GM23338 (cell line): ENCODE measurements around the gene OR2A25. TPM values are rescaled to one million over a fixed set of nuclear protein-coding genes. Genes with fewer than 3 reads are reported as not detected.

Experiments used
- ATAC-seq: fragments of 200-7000 bp; cut with Tn5 transposase; 3 replicates; pipeline ENCODE4 v1.9.1; 2020
- DNase-seq: peaks from one replicate; pipeline ENCODE4 v3.0.0-alpha.2; 2015; ENCODE audit warnings: low spot score
- H2AFZ ChIP-seq: fragments of 200-600 bp; sonication (generic); 2 replicates; pipeline ENCODE4 v1.8.0; 2016; ENCODE audit warnings: antibody characterized with exemption, mild to moderate bottlenecking, moderate library complexity
- H3F3A ChIP-seq: fragments of 200-600 bp; sonication (generic); replicated peaks from 2 replicates; pipeline ENCODE4 v1.8.0; 2017; ENCODE audit warnings: antibody characterized with exemption, mixed run types, low read depth
- H3K27ac ChIP-seq: fragments of 200-600 bp; sonication (generic); 2 replicates; pipeline ENCODE4 v1.6.1; 2016; ENCODE audit warnings: low read depth
- H3K27me3 ChIP-seq: fragments of 200-600 bp; sonication (generic); 2 replicates; pipeline ENCODE4 v1.8.0; 2016; ENCODE audit warnings: mild to moderate bottlenecking, mixed run types, moderate library complexity; ENCODE audit not compliant: insufficient read depth
- H3K36me3 ChIP-seq: fragments of 200-600 bp; sonication (generic); 2 replicates; pipeline ENCODE4 v1.8.0; 2016; ENCODE audit warnings: mild to moderate bottlenecking; ENCODE audit not compliant: insufficient read depth
- H3K4me1 ChIP-seq: fragments of 200-600 bp; sonication (generic); 2 replicates; pipeline ENCODE4 v1.8.0; 2016; ENCODE audit warnings: mild to moderate bottlenecking, moderate library complexity; ENCODE audit not compliant: insufficient read depth
- H3K4me2 ChIP-seq: fragments of 200-600 bp; sonication (generic); 2 replicates; pipeline ENCODE4 v1.7.1; 2017; ENCODE audit warnings: mixed run types
- H3K4me3 ChIP-seq: fragments of 200-600 bp; sonication (generic); 2 replicates; pipeline ENCODE4 v1.6.1; 2016; ENCODE audit warnings: mixed run types
- H3K79me2 ChIP-seq: fragments of 200-600 bp; sonication (generic); replicated peaks from 2 replicates; pipeline ENCODE4 v1.8.0; 2017; ENCODE audit warnings: mild to moderate bottlenecking; ENCODE audit not compliant: insufficient read depth
- H3K9me2 ChIP-seq: fragments of 200-600 bp; sonication (generic); 2 replicates; pipeline ENCODE4 v1.8.0; 2017; ENCODE audit not compliant: insufficient read depth
- H4K20me1 ChIP-seq: fragments of 200-600 bp; sonication (generic); replicated peaks from 2 replicates; pipeline ENCODE4 v1.8.0; 2017; ENCODE audit warnings: mild to moderate bottlenecking; ENCODE audit not compliant: insufficient read depth
- H3K27ac Mint-ChIP-seq: 2 replicates; pipeline ENCODE4 v1.8.0; 2020; ENCODE audit warnings: inconsistent platforms, mild to moderate bottlenecking, moderate library complexity, mixed read lengths
- H3K27me3 Mint-ChIP-seq: 3 replicates; pipeline ENCODE4 v1.8.0; 2022; ENCODE audit warnings: low read depth, mild to moderate bottlenecking, moderate library complexity, mixed read lengths, inconsistent platforms; ENCODE audit not compliant: insufficient read depth, poor library complexity
- H3K36me3 Mint-ChIP-seq: 3 replicates; pipeline ENCODE4 v1.8.0; 2021; ENCODE audit warnings: low read depth, mild to moderate bottlenecking, inconsistent platforms, moderate library complexity, mixed read lengths
- H3K4me1 Mint-ChIP-seq: 3 replicates; pipeline ENCODE4 v1.8.0; 2020; ENCODE audit warnings: mild to moderate bottlenecking, inconsistent platforms, mixed read lengths
- H3K4me3 Mint-ChIP-seq: 3 replicates; pipeline ENCODE4 v1.8.0; 2021; ENCODE audit warnings: moderate library complexity, mild to moderate bottlenecking, inconsistent platforms, mixed read lengths
- H3K9me3 Mint-ChIP-seq: 3 replicates; pipeline ENCODE4 v1.8.0; 2020; ENCODE audit warnings: moderate library complexity, mild to moderate bottlenecking, inconsistent platforms, mixed read lengths
- CREB1 ChIP-seq: fragments of 250-450 bp; sonication (Bioruptor Pico); IDR thresholded peaks from 2 replicates; pipeline ENCODE4 v1.5.0; 2020; ENCODE audit warnings: low read depth, mild to moderate bottlenecking, moderate library complexity
- EZH2 ChIP-seq: fragments of 200-600 bp; sonication (generic); IDR thresholded peaks from one replicate; pipeline ENCODE4 v1.8.0; 2017; ENCODE audit warnings: antibody characterized with exemption, mild to moderate bottlenecking, low read depth; ENCODE audit not compliant: unreplicated experiment
- EZH2phosphoT487 ChIP-seq: fragments of 200-600 bp; sonication (generic); IDR thresholded peaks from one replicate; pipeline ENCODE4 v1.8.1; 2018; ENCODE audit warnings: antibody characterized with exemption; ENCODE audit not compliant: unreplicated experiment
- JUNB ChIP-seq: IDR thresholded peaks from one replicate; pipeline ENCODE4 v1.6.1; 2016; ENCODE audit warnings: antibody characterized with exemption; ENCODE audit not compliant: unreplicated experiment
- NANOG ChIP-seq: IDR thresholded peaks from 2 replicates; pipeline ENCODE4 v1.6.1; 2016; ENCODE audit warnings: antibody characterized with exemption, borderline replicate concordance
- POLR2AphosphoS5 ChIP-seq: IDR thresholded peaks from 2 replicates; pipeline ENCODE4 v1.6.1; 2016; ENCODE audit warnings: antibody characterized with exemption, low read depth
- STAT1 ChIP-seq: IDR thresholded peaks from one replicate; pipeline ENCODE4 v1.6.1; 2016; ENCODE audit warnings: antibody characterized with exemption; ENCODE audit not compliant: unreplicated experiment
- ZNF114 ChIP-seq: fragments of 250-450 bp; sonication (Bioruptor Pico); IDR thresholded peaks from 2 replicates; pipeline ENCODE4 v1.5.0; 2020; ENCODE audit warnings: mild to moderate bottlenecking, moderate library complexity
- ZNF331 ChIP-seq: fragments of 250-450 bp; sonication (Bioruptor Pico); IDR thresholded peaks from 2 replicates; pipeline ENCODE4 v1.5.0; 2020; ENCODE audit warnings: low read depth, mild to moderate bottlenecking, moderate library complexity
- polyA plus RNA-seq: library from polyadenylated mRNA; unstranded; fragments of >200 nt; fragmentation: Nextera tagmentation; extraction: Ambion mirVana; gene quantifications from 2 replicates; pipeline ENCODE4 v1.2.1, GENCODE V29; 2016
- total RNA-seq: library from RNA; depleted of rRNA; stranded (reverse); fragments of >200 nt; shearing (Covaris generic); gene quantifications from 2 replicates; pipeline ENCODE4 v1.2.3, GENCODE V29; 2014
- TF ChIP-seq, protein P1 (sequence below): IDR thresholded peaks from 2 replicates; pipeline ENCODE4 v1.6.1; 2016; ENCODE audit warnings: antibody characterized with exemption
- TF ChIP-seq, protein P2 (sequence below): fragments of 250-450 bp; sonication (Bioruptor Pico); IDR thresholded peaks from 2 replicates; pipeline ENCODE4 v1.5.0; 2020; ENCODE audit warnings: mild to moderate bottlenecking, moderate library complexity
- TF ChIP-seq, protein P3 (sequence below), 2 experiments: fragments of 200-600 bp in 1 of 2; sonication (generic) in 1 of 2; conservative IDR thresholded peaks; 2 replicates each; pipeline versions ENCODE4 v1.5.1 to v1.6.1; 2016 to 2017; ENCODE audit warnings: antibody characterized with exemption in 2 of 2, low read depth in 2 of 2, mild to moderate bottlenecking in 2 of 2, moderate library complexity in 1 of 2
- TF ChIP-seq, protein P4 (sequence below): IDR thresholded peaks from one replicate; pipeline ENCODE4 v1.6.1; 2018; ENCODE audit warnings: antibody characterized with exemption; ENCODE audit not compliant: unreplicated experiment

Gene OR2A25
- total and polyA plus RNA-seq, 2 experiments from 2014 or later, result not detected

DNA sequence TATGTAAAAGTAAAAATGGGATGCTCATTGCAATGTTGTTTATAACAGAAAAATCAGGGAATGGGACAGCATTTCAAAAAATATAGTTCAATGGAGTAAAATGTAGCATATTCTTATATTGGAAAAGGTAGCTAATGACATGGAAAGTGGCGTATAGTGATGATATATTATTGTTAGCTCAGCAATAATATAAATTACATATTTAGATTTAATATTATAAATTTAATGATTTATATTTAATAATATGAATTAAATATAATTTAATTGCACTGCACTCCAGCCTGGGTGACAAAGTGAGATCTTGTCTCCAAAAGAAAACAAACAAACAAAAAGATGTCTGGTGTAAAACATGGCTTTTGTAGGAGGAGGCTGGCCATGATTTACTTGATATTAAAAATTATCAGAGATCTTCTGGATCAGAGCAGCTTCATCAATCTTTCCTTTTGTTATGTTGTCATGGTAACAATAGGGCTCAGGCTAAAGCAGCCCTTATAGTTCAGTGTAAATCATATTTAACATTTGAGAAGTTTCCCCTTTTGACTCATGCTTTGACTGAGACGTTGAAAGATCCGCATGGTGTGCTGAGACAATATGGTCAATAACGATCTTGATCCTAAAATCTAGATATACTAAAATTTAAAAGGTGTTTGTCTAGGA lies 46.3 kb upstream of the OR2A25 start:
- Histone ChIP-seq H3K27me3 (no peaks in the 10 kb centered on the region), H4K20me1 (no peaks in the 10 kb centered on the region), H3K4me2 (no peak overlapping the region), H3K4me1 (peaks cover 5% of the 10 kb centered on the region; the same call in 1 of the 2 replicates), H3K9me2 (peaks cover 6% of the 10 kb centered on the region; the same call in 1 of the 2 replicates), H3K4me3 (no peak overlapping the region), H3K79me2 (no peaks in the 10 kb centered on the region), H3F3A (no peaks in the 10 kb centered on the region), H3K36me3 (no peaks in the 10 kb centered on the region), H2AFZ (no peak overlapping the region), H3K27ac (no peak overlapping the region)
- no peaks in the 10 kb centered on the region for H3K36me3 Mint-ChIP-seq
- H3K4me3 Mint-ChIP-seq, result no peak overlapping the region
- peaks cover 6% of the 10 kb centered on the region for H3K4me1 Mint-ChIP-seq
- H3K27me3 Mint-ChIP-seq, result peaks cover 3% of the 10 kb centered on the region
- ATAC-seq (no peak), DNase-seq (no peak)
- H3K27ac Mint-ChIP-seq, result no peak overlapping the region
- no peaks in the 10 kb centered on the region for H3K9me3 Mint-ChIP-seq
- TF ChIP-seq CREB1 (CRISPR knock-in tag) (no peak), POLR2AphosphoS5 (no peak), EZH2 (no peak), JUNB (no peak), STAT1 (no peak), ZNF114 (CRISPR knock-in tag) (no peak), NANOG (no peak), EZH2phosphoT487 (no peak), ZNF331 (CRISPR knock-in tag) (no peak)
- TF ChIP-seq, protein P1, sequence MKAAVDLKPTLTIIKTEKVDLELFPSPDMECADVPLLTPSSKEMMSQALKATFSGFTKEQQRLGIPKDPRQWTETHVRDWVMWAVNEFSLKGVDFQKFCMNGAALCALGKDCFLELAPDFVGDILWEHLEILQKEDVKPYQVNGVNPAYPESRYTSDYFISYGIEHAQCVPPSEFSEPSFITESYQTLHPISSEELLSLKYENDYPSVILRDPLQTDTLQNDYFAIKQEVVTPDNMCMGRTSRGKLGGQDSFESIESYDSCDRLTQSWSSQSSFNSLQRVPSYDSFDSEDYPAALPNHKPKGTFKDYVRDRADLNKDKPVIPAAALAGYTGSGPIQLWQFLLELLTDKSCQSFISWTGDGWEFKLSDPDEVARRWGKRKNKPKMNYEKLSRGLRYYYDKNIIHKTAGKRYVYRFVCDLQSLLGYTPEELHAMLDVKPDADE, result no peak
- TF ChIP-seq, protein P2, sequence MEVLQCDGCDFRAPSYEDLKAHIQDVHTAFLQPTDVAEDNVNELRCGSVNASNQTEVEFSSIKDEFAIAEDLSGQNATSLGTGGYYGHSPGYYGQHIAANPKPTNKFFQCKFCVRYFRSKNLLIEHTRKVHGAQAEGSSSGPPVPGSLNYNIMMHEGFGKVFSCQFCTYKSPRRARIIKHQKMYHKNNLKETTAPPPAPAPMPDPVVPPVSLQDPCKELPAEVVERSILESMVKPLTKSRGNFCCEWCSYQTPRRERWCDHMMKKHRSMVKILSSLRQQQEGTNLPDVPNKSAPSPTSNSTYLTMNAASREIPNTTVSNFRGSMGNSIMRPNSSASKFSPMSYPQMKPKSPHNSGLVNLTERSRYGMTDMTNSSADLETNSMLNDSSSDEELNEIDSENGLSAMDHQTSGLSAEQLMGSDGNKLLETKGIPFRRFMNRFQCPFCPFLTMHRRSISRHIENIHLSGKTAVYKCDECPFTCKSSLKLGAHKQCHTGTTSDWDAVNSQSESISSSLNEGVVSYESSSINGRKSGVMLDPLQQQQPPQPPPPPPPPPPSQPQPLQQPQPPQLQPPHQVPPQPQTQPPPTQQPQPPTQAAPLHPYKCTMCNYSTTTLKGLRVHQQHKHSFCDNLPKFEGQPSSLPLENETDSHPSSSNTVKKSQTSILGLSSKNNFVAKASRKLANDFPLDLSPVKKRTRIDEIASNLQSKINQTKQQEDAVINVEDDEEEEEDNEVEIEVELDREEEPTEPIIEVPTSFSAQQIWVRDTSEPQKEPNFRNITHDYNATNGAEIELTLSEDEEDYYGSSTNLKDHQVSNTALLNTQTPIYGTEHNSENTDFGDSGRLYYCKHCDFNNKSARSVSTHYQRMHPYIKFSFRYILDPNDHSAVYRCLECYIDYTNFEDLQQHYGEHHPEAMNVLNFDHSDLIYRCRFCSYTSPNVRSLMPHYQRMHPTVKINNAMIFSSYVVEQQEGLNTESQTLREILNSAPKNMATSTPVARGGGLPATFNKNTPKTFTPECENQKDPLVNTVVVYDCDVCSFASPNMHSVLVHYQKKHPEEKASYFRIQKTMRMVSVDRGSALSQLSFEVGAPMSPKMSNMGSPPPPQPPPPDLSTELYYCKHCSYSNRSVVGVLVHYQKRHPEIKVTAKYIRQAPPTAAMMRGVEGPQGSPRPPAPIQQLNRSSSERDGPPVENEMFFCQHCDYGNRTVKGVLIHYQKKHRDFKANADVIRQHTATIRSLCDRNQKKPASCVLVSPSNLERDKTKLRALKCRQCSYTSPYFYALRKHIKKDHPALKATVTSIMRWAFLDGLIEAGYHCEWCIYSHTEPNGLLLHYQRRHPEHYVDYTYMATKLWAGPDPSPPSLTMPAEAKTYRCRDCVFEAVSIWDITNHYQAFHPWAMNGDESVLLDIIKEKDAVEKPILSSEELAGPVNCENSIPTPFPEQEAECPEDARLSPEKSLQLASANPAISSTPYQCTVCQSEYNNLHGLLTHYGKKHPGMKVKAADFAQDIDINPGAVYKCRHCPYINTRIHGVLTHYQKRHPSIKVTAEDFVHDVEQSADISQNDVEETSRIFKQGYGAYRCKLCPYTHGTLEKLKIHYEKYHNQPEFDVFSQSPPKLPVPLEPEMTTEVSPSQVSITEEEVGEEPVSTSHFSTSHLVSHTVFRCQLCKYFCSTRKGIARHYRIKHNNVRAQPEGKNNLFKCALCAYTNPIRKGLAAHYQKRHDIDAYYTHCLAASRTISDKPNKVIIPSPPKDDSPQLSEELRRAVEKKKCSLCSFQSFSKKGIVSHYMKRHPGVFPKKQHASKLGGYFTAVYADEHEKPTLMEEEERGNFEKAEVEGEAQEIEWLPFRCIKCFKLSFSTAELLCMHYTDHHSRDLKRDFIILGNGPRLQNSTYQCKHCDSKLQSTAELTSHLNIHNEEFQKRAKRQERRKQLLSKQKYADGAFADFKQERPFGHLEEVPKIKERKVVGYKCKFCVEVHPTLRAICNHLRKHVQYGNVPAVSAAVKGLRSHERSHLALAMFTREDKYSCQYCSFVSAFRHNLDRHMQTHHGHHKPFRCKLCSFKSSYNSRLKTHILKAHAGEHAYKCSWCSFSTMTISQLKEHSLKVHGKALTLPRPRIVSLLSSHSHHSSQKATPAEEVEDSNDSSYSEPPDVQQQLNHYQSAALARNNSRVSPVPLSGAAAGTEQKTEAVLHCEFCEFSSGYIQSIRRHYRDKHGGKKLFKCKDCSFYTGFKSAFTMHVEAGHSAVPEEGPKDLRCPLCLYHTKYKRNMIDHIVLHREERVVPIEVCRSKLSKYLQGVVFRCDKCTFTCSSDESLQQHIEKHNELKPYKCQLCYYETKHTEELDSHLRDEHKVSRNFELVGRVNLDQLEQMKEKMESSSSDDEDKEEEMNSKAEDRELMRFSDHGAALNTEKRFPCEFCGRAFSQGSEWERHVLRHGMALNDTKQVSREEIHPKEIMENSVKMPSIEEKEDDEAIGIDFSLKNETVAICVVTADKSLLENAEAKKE (CRISPR knock-in tag), result no peak
- TF ChIP-seq, protein P3, sequence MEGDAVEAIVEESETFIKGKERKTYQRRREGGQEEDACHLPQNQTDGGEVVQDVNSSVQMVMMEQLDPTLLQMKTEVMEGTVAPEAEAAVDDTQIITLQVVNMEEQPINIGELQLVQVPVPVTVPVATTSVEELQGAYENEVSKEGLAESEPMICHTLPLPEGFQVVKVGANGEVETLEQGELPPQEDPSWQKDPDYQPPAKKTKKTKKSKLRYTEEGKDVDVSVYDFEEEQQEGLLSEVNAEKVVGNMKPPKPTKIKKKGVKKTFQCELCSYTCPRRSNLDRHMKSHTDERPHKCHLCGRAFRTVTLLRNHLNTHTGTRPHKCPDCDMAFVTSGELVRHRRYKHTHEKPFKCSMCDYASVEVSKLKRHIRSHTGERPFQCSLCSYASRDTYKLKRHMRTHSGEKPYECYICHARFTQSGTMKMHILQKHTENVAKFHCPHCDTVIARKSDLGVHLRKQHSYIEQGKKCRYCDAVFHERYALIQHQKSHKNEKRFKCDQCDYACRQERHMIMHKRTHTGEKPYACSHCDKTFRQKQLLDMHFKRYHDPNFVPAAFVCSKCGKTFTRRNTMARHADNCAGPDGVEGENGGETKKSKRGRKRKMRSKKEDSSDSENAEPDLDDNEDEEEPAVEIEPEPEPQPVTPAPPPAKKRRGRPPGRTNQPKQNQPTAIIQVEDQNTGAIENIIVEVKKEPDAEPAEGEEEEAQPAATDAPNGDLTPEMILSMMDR (conservative IDR thresholded peaks at IDR 0.05; ENCODE audit: low read depth in 2 of 2), result no peak
- TF ChIP-seq, protein P4, sequence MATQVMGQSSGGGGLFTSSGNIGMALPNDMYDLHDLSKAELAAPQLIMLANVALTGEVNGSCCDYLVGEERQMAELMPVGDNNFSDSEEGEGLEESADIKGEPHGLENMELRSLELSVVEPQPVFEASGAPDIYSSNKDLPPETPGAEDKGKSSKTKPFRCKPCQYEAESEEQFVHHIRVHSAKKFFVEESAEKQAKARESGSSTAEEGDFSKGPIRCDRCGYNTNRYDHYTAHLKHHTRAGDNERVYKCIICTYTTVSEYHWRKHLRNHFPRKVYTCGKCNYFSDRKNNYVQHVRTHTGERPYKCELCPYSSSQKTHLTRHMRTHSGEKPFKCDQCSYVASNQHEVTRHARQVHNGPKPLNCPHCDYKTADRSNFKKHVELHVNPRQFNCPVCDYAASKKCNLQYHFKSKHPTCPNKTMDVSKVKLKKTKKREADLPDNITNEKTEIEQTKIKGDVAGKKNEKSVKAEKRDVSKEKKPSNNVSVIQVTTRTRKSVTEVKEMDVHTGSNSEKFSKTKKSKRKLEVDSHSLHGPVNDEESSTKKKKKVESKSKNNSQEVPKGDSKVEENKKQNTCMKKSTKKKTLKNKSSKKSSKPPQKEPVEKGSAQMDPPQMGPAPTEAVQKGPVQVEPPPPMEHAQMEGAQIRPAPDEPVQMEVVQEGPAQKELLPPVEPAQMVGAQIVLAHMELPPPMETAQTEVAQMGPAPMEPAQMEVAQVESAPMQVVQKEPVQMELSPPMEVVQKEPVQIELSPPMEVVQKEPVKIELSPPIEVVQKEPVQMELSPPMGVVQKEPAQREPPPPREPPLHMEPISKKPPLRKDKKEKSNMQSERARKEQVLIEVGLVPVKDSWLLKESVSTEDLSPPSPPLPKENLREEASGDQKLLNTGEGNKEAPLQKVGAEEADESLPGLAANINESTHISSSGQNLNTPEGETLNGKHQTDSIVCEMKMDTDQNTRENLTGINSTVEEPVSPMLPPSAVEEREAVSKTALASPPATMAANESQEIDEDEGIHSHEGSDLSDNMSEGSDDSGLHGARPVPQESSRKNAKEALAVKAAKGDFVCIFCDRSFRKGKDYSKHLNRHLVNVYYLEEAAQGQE, result no peak
